GM19035 (cell line): ENCODE measurements around the gene KIAA0319L.

Experiments
- ATAC-seq: cut with Tn5 transposase; IDR thresholded peaks from one replicate; pipeline ENCODE4 v1.9.1; 2021; ENCODE audit not compliant: unreplicated experiment

Gene KIAA0319L

GRCh38 chr1:35394386-35394785 lies 162.8 kb downstream of the KIAA0319L start:
- ATAC-seq, result no peak

DNA sequence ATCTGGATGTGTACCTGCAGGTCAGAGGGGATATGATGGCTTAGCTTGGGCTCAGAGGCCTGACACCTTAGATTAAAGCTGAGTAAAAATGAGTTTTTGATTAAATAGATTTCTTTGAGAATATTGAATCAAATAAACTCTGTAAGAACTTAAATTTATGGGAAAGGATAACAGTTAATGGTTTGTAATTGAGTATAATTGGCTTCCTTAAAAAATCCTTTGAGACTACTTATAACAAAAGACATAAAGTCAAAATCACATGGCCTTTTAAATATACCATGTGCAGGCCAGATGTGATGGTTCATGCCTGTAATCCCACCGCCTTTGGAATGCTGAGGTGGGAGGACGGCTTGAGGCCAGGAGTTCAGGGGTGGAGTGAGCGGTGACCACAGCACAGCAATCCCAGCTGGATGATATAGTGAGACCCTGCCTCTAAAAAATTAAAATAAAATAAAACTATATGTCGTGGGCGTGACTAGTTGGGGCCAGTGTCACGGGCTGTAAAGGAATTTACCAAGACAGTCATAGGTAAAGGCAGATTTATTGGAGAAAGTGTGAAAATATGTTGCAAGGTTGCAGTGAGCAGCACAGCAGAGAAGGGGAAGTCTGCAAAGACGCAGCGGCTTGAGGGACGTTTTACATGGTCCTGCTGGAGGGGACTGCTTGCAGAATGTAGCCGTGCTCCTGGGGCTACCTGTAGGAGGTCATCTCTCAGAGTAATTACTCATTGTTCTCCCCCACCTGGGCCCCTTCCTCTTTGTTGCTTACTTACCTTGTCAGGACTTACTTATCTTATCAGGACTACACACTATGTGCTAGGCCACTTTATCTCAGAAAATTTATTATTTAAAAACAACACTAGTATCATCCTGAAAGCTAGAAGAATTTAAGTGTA lies 166.4 kb downstream of the KIAA0319L start:
- no peak for ATAC-seq

- ATAC-seq, result no peak
Measured at GRCh38 chr1:35386959-35387358, 170.2 kb downstream of the KIAA0319L start.

- ATAC-seq, result no peak
Measured at GRCh38 chr1:35386290-35386689, 170.9 kb downstream of the KIAA0319L start.
